Measurements from ENCODE around the gene ALG9.
A peak's percentile ranks its signal among the peaks of the same experiment; 100 is the strongest.

ALG9 gene

GRCh38 chr11:111882202-111882601, 10.8 kb upstream of the ALG9 start:
- no peak for DNase-seq (ENCODE audit: low spot score)

GRCh38 chr11:111879637-111879960, 8.2 kb upstream of the ALG9 start:
- no peak for DNase-seq (ENCODE audit: low spot score)

- peak; percentile 99 for DNase-seq (ENCODE audit: low spot score)
These were observed 7.7 kb upstream of the ALG9 start, which contains the start of the genes CFAP68 and FDXACB1 for GRCh38 chr11:111878849-111879636. TSS of gene CFAP68 (plus strand) at chr11:111879541. CDS start at chr11:111879561, 20 bp downstream. TSS of gene FDXACB1 (minus strand) at chr11:111879165. CDS start at chr11:111879132, 33 bp downstream.

GRCh38 chr11:111878385-111878848, 7.0 kb upstream of the ALG9 start:
- DNase-seq (ENCODE audit: low spot score), result no peak

- no peak for DNase-seq (ENCODE audit: low spot score)
These were observed 346 bp upstream of the ALG9 start for GRCh38 chr11:111871693-111872161.

- no peak for DNase-seq (ENCODE audit: low spot score)
These were observed 877 bp downstream of the ALG9 start for GRCh38 chr11:111870522-111870885.

GRCh38 chr11:111870113-111870512, 1.3 kb downstream of the ALG9 start:
- DNase-seq (ENCODE audit: low spot score), result no peak

GRCh38 chr11:111860257-111860656, 11.1 kb downstream of the ALG9 start:
- no peak for DNase-seq (ENCODE audit: low spot score)

GRCh38 chr11:111855506-111855905, 15.9 kb downstream of the ALG9 start:
- DNase-seq (ENCODE audit: low spot score), result no peak

GRCh38 chr11:111852103-111852502, 19.3 kb downstream of the ALG9 start:
- no peak for DNase-seq (ENCODE audit: low spot score)

GRCh38 chr11:111851636-111852035, 19.7 kb downstream of the ALG9 start:
- DNase-seq (ENCODE audit: low spot score), result no peak

- no peak for DNase-seq (ENCODE audit: low spot score)
These were observed 20.3 kb downstream of the ALG9 start for GRCh38 chr11:111851067-111851466.

GRCh38 chr11:111849631-111850030, 21.8 kb downstream of the ALG9 start:
- no peak for DNase-seq (ENCODE audit: low spot score)

GRCh38 chr11:111846636-111847035, 24.7 kb downstream of the ALG9 start:
- no peak for DNase-seq (ENCODE audit: low spot score)

- DNase-seq (ENCODE audit: low spot score), result no peak
These were observed 25.3 kb downstream of the ALG9 start for GRCh38 chr11:111846063-111846462.

GRCh38 chr11:111845276-111846028, 25.9 kb downstream of the ALG9 start:
- DNase-seq (ENCODE audit: low spot score), result no peak

GRCh38 chr11:111843661-111844060, 27.7 kb downstream of the ALG9 start:
- no peak for DNase-seq (ENCODE audit: low spot score)

- peak; percentile 92 for DNase-seq (ENCODE audit: low spot score)
These were observed 29.9 kb downstream of the ALG9 start for GRCh38 chr11:111841370-111842053.

GRCh38 chr11:111840143-111840542, 31.2 kb downstream of the ALG9 start:
- DNase-seq (ENCODE audit: low spot score), result no peak

- no peak for DNase-seq (ENCODE audit: low spot score)
These were observed 33.3 kb downstream of the ALG9 start for GRCh38 chr11:111838054-111838453.

GRCh38 chr11:111837366-111837891, 34.0 kb downstream of the ALG9 start:
- no peak for DNase-seq (ENCODE audit: low spot score)

GRCh38 chr11:111836721-111837120, 34.7 kb downstream of the ALG9 start:
- no peak for DNase-seq (ENCODE audit: low spot score)

All from hematopoietic multipotent progenitor cell treated with erythropoietin and hydrocortisone succinate and interleukin-3 and kit ligand, for 17 days (in vitro differentiated cells).